ENCODE results near the gene SLC6A7.

SLC6A7 gene

DNA sequence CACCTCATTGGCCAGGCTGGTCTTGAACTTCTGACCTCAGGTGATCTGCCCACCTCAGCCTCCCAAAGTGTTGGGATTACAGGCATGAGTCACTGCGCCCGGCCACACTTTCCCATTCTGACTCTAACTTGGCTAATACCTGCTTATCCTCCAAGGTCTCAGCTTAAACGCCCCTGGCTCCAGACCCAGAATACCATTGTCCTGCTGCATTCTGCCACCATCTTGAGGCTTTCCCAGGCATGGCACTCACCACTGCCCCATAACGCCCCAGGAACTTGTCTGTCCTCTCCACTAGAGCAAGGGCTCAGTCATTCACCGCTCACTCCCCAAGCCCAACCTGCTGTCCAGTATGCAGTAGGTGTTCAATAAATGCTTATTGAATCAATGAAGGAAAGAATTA, 59.9 kb downstream of the SLC6A7 start:
- no peak for TF ChIP-seq CTCF (IDR thresholded peaks at IDR 0.05; ENCODE audit: low read depth, low read length, missing control alignments)
- H3K4me3 ChIP-seq (ENCODE audit: low read depth, low read length): no peak overlapping the region
- no peak for DNase-seq (ENCODE audit: low read depth)

DNA sequence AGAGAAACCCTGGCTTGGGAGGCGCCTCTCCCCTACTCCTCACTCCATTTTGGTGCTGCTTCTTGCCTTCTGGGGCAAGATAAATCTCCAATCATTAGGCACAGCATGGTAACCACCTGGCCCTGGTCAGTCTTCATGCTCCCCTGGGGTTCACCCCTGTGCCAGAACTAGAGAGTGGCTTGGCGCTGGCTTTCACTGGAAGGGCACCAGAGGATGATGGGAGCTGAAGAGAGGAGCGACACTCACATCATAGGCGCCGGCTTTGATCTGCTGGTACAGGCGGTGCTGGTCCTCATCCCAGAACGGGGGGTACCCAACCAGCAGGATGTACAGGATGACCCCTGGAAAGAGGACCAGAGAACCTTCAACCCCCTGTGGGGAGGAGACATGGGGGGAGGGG, 61.6 kb downstream of the SLC6A7 start:
- H3K4me3 ChIP-seq (ENCODE audit: low read depth, low read length): no peak overlapping the region
- TF ChIP-seq CTCF (IDR thresholded peaks at IDR 0.05; ENCODE audit: low read depth, low read length, missing control alignments): no peak
- no peak for DNase-seq (ENCODE audit: low read depth)

DNA sequence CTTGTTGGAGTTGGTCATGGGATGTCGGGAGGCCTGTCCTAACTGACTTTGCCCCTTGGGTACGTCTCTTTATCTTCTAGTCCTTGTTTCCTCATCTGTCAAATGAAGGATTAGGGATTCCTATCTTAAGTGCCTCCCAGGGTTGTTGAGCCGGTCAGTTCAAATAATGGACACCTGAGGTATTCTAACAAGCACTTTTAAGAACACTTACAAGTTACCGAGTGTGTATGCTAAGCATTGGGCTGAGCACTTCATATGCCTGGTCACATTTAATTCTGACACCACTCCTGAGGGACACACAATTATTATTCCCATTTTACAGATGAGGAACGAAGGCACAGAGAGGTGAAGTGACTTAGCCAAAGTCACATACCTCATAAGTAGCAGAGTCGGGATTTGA, 62.6 kb downstream of the SLC6A7 start:
- TF ChIP-seq CTCF (IDR thresholded peaks at IDR 0.05; ENCODE audit: low read depth, low read length, missing control alignments): no peak
- no peak overlapping the region for H3K4me3 ChIP-seq (ENCODE audit: low read depth, low read length)
- DNase-seq (ENCODE audit: low read depth): no peak

- peak; percentile 17 for TF ChIP-seq CTCF (IDR thresholded peaks at IDR 0.05; ENCODE audit: low read depth, low read length, missing control alignments)
Observed at GRCh38 chr5:150253416-150254208, 63.8 kb downstream of the SLC6A7 start.

DNA sequence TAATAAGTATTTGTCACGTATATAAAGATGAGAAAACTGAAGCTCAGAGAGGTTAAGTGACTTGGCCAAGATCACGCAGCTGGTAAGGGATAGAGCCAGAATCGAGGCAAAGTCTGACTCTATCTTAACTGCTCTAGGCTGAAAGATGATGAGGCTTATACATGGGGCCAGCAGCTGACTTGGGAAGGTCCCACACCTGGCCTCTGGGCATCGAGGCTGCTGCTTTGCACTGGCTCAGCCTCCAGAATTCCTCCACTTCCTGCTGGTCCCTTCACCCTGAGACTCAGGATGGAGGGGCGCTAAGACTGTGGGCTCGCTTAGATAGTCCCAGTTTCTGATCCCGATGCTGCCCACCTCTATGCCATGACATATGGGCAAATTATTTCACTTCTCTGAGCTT, 64.5 kb downstream of the SLC6A7 start:
- no peak overlapping the region for H3K4me3 ChIP-seq (ENCODE audit: low read depth, low read length)
- no peak for DNase-seq (ENCODE audit: low read depth)
- TF ChIP-seq CTCF (IDR thresholded peaks at IDR 0.05; ENCODE audit: low read depth, low read length, missing control alignments): no peak

More at GRCh38 chr5:150253416-150254208, 63.8 kb downstream of the SLC6A7 start:
- H3K4me3 ChIP-seq (ENCODE audit: low read depth, low read length): no peak overlapping the region
- no peak for DNase-seq (ENCODE audit: low read depth)

- no peak overlapping the region for H3K4me3 ChIP-seq (ENCODE audit: low read depth, low read length)
- no peak for TF ChIP-seq CTCF (IDR thresholded peaks at IDR 0.05; ENCODE audit: low read depth, low read length, missing control alignments)
- DNase-seq (ENCODE audit: low read depth): no peak
Observed at GRCh38 chr5:150254774-150255173, 64.9 kb downstream of the SLC6A7 start.
